SK-N-SH (cell line): ENCODE results near the gene ZC3H8. TPM values are rescaled to one million over a fixed set of nuclear protein-coding genes. Genes with fewer than 3 reads are reported as not detected.

Experiments
- CTCF ChIA-PET: fragments of 300-600, 350-600 bp; formaldehyde crosslinking; extraction: SDS; loops from one replicate; lab custom pipeline; 2021; lab: Yijun Ruan, JAX
- POLR2A ChIA-PET: fragments of 350-600 bp; sonication (Branson Sonifier 250); formaldehyde crosslinking; extraction: SDS; loops from one replicate; lab custom pipeline; 2020; ENCODE audit warnings: antibody characterized with exemption, inconsistent platforms; lab: Yijun Ruan, JAX
- DNase-seq: peaks from one replicate; pipeline ENCODE4 v3.0.0; 2012
- H2AFZ ChIP-seq: fragments of 200-600 bp; sonication (generic); 2 replicates; pipeline ENCODE4 v1.8.1; 2016; ENCODE audit warnings: antibody characterized with exemption, mild to moderate bottlenecking, low read depth
- H3F3A ChIP-seq: fragments of 200-600 bp; sonication (generic); replicated peaks from 2 replicates; pipeline ENCODE3; 2016; ENCODE audit warnings: antibody characterized with exemption, mild to moderate bottlenecking; ENCODE audit not compliant: insufficient read depth
- H3K27ac ChIP-seq, 2 experiments: fragments of 200-500 bp in 1 of 2; fragments of 200-600 bp in 1 of 2; sonication (Bioruptor generic) in 1 of 2; sonication (generic), shearing (Covaris generic) in 1 of 2; 2 replicates each; pipeline versions ENCODE4 v1.5.1 to v1.6.1; 2014 to 2016; ENCODE audit warnings: low read depth in 2 of 2, inconsistent platforms in 1 of 2, low read length in 1 of 2, mild to moderate bottlenecking in 1 of 2, mixed read lengths in 1 of 2
- H3K27me3 ChIP-seq: fragments of 200-600 bp; sonication (generic), shearing (Covaris generic); 2 replicates; pipeline ENCODE4 v1.6.1; 2016; ENCODE audit warnings: mixed run types; ENCODE audit not compliant: insufficient read depth
- H3K36me3 ChIP-seq, 2 experiments: fragments of 200-500 bp in 1 of 2; fragments of 200-600 bp in 1 of 2; sonication (Bioruptor generic) in 1 of 2; sonication (generic) in 1 of 2; replicated peaks in 1 of 2; 2 replicates each; pipeline versions ENCODE3 to v1.5.1; 2014 to 2016; ENCODE audit warnings: low read length in 1 of 2, mild to moderate bottlenecking in 1 of 2; ENCODE audit not compliant: insufficient read depth in 2 of 2, control insufficient read depth in 1 of 2
- H3K4me1 ChIP-seq, 2 experiments: fragments of 200-500 bp in 1 of 2; fragments of 200-600 bp in 1 of 2; sonication (Bioruptor generic) in 1 of 2; sonication (generic), shearing (Covaris generic) in 1 of 2; 2 replicates each; pipeline versions ENCODE4 v1.5.1 to v1.6.1; 2014 to 2016; ENCODE audit warnings: low read depth in 1 of 2, low read length in 1 of 2, mixed run types in 1 of 2; ENCODE audit not compliant: insufficient read depth in 2 of 2, control insufficient read depth in 1 of 2
- H3K4me2 ChIP-seq: fragments of 200-600 bp; sonication (generic), shearing (Covaris generic); 2 replicates; pipeline ENCODE4 v1.6.1; 2017; ENCODE audit warnings: mixed run types
- H3K4me3 ChIP-seq, 2 experiments: fragments of 200-500 bp in 1 of 2; fragments of 200-600 bp in 1 of 2; sonication (Bioruptor generic) in 1 of 2; sonication (generic), shearing (Covaris generic) in 1 of 2; 2 replicates each; pipeline versions ENCODE4 v1.5.1 to v1.8.1; 2014 to 2016; ENCODE audit warnings: low read depth in 2 of 2, inconsistent platforms in 1 of 2, low read length in 1 of 2, mild to moderate bottlenecking in 1 of 2, mixed read lengths in 1 of 2, moderate library complexity in 1 of 2
- H3K79me2 ChIP-seq: fragments of 200-600 bp; sonication (generic); 2 replicates; pipeline ENCODE4 v1.8.1; 2017; ENCODE audit warnings: mild to moderate bottlenecking; ENCODE audit not compliant: insufficient read depth
- H3K9ac ChIP-seq: fragments of 200-600 bp; sonication (generic); 2 replicates; pipeline ENCODE4 v1.6.1; 2017; ENCODE audit warnings: mixed run types
- H3K9me2 ChIP-seq: fragments of 200-600 bp; sonication (generic); 2 replicates; pipeline ENCODE4 v1.6.1; 2017; ENCODE audit warnings: mixed run types
- H3K9me3 ChIP-seq: fragments of 200-600 bp; sonication (generic); 2 replicates; pipeline ENCODE4 v1.6.1; 2017; ENCODE audit warnings: mixed run types, mild to moderate bottlenecking, moderate library complexity
- H4K20me1 ChIP-seq: fragments of 200-600 bp; sonication (generic); 2 replicates; pipeline ENCODE4 v1.6.1; 2017; ENCODE audit warnings: mild to moderate bottlenecking, mixed run types; ENCODE audit not compliant: insufficient read depth
- CHD2 ChIP-seq: fragments of 150-350 bp; IDR thresholded peaks from 2 replicates; pipeline ENCODE4 v1.6.1; 2018; ENCODE audit warnings: low read length; ENCODE audit not compliant: partially characterized antibody
- CTCF ChIP-seq: fragments of 200-600 bp; sonication (generic); IDR thresholded peaks from 2 replicates; pipeline ENCODE4 v1.6.1; 2017; ENCODE audit warnings: antibody characterized with exemption, mild to moderate bottlenecking, moderate library complexity
- EP300 ChIP-seq, 2 experiments: IDR thresholded peaks; 2 replicates each; pipeline versions ENCODE4 v1.4.0 to v1.6.1; 2012; ENCODE audit warnings: borderline replicate concordance in 1 of 2, low read depth in 1 of 2, low read length in 1 of 2
- FOXJ3 ChIP-seq: sonication (generic); formaldehyde crosslinking; IDR thresholded peaks from 2 replicates; pipeline ENCODE4 v1.5.1; 2020; ENCODE audit warnings: mild to moderate bottlenecking, missing genetic modification reagents
- FOXM1 ChIP-seq: IDR thresholded peaks from 2 replicates; pipeline ENCODE4 v1.4.0; 2012; ENCODE audit warnings: low read depth, mild to moderate bottlenecking
- GABPA ChIP-seq: IDR thresholded peaks from 2 replicates; pipeline ENCODE4 v1.4.0; 2012; ENCODE audit warnings: low read depth, mild to moderate bottlenecking
- GATA2 ChIP-seq: sonication (generic); formaldehyde crosslinking; IDR thresholded peaks from 2 replicates; pipeline ENCODE4 v1.5.0; 2020; ENCODE audit warnings: mild to moderate bottlenecking, missing genetic modification reagents
- JUND ChIP-seq: IDR thresholded peaks from 2 replicates; pipeline ENCODE4 v1.4.0; 2012
- NFIC ChIP-seq: IDR thresholded peaks from 2 replicates; pipeline ENCODE4 v1.4.0; 2012; ENCODE audit warnings: borderline replicate concordance
- PBX3 ChIP-seq: IDR thresholded peaks from 2 replicates; pipeline ENCODE4; 2012
- POLR2AphosphoS5 ChIP-seq: IDR thresholded peaks from 2 replicates; pipeline ENCODE4 v1.6.1; 2012; ENCODE audit warnings: low read depth, low read length
- RAD21 ChIP-seq: IDR thresholded peaks from 2 replicates; pipeline ENCODE4 v1.6.1; 2012; ENCODE audit warnings: mild to moderate bottlenecking, low read length
- RCOR1 ChIP-seq: fragments of 150-350 bp; IDR thresholded peaks from 2 replicates; pipeline ENCODE4 v1.6.1; 2017; ENCODE audit warnings: antibody characterized with exemption, low read length
- REST ChIP-seq: IDR thresholded peaks from 2 replicates; pipeline ENCODE4 v1.6.1; 2012; ENCODE audit warnings: mild to moderate bottlenecking, low read depth, low read length, moderate library complexity
- RXRA ChIP-seq: IDR thresholded peaks from 2 replicates; pipeline ENCODE4 v1.4.0; 2012; ENCODE audit warnings: low read depth, mild to moderate bottlenecking, borderline replicate concordance
- SIN3A ChIP-seq: IDR thresholded peaks from 2 replicates; pipeline ENCODE4 v1.6.1; 2012; ENCODE audit warnings: low read depth, mild to moderate bottlenecking, low read length, moderate library complexity, borderline replicate concordance
- WGBS: methylation state at CpG from one replicate; pipeline ENCODE4 v1.1.6; 2017; ENCODE audit warnings: low lambda C conversion rate; 5-methylcytosine and 5-hydroxymethylcytosine counted together
- polyA plus RNA-seq, 3 experiments: library from polyadenylated mRNA; depleted of rRNA; stranded (reverse); fragments of >200 nt; gene quantifications; 2 replicates each; pipeline ENCODE4 v1.2.3, GENCODE V29; 2012
- TF ChIP-seq, protein P1 (sequence below): IDR thresholded peaks from 2 replicates; pipeline ENCODE4 v1.4.0; 2012; ENCODE audit warnings: low read depth, borderline replicate concordance
- TF ChIP-seq, protein P2 (sequence below): fragments of 150-350 bp; IDR thresholded peaks from 2 replicates; pipeline ENCODE4 v1.6.1; 2016; ENCODE audit warnings: mild to moderate bottlenecking, low read depth, low read length

ZC3H8 gene
- polyA plus RNA-seq, 1 of the 3 experiments (the other 2 are of a cell fraction): 3.3 TPM

GRCh38 chr2:112187805-112188596 is 66.8 kb downstream of the ZC3H8 start:
- CTCF ChIA-PET: no interaction called here
- H3K79me2 ChIP-seq: no peaks in the 10 kb centered on the region
- H4K20me1 ChIP-seq: no peaks in the 10 kb centered on the region
- no peaks in the 10 kb centered on the region for H3K9me3 ChIP-seq
- TF ChIP-seq JUND (no peak), PBX3 (no peak), GATA2 (no peak), FOXJ3 (CRISPR knock-in tag) (no peak), REST (no peak), CTCF (no peak), RCOR1 (no peak), GABPA (no peak), RXRA (no peak), SIN3A (no peak), RAD21 (no peak), CHD2 (no peak), NFIC (no peak), POLR2AphosphoS5 (no peak), EP300 (IDR thresholded peaks at IDR 0.05; ENCODE audit: borderline replicate concordance in 1 of 2, low read depth in 1 of 2, low read length in 1 of 2) (no peak), FOXM1 (no peak)
- TF ChIP-seq, protein P1, sequence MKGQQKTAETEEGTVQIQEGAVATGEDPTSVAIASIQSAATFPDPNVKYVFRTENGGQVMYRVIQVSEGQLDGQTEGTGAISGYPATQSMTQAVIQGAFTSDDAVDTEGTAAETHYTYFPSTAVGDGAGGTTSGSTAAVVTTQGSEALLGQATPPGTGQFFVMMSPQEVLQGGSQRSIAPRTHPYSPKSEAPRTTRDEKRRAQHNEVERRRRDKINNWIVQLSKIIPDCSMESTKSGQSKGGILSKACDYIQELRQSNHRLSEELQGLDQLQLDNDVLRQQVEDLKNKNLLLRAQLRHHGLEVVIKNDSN: no peak
- TF ChIP-seq, protein P2, sequence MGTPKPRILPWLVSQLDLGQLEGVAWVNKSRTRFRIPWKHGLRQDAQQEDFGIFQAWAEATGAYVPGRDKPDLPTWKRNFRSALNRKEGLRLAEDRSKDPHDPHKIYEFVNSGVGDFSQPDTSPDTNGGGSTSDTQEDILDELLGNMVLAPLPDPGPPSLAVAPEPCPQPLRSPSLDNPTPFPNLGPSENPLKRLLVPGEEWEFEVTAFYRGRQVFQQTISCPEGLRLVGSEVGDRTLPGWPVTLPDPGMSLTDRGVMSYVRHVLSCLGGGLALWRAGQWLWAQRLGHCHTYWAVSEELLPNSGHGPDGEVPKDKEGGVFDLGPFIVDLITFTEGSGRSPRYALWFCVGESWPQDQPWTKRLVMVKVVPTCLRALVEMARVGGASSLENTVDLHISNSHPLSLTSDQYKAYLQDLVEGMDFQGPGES: no peak
- POLR2A ChIA-PET: no interaction called here
- H3K4me2 ChIP-seq: no peak overlapping the region
- no peak for DNase-seq
- no peak overlapping the region for H3K9ac ChIP-seq
- H3K36me3 ChIP-seq: no peaks in the 10 kb centered on the region
- 76% methylated on average over 9 of the region's 9 CpGs for WGBS
- no peak overlapping the region for H2AFZ ChIP-seq
- H3K27ac ChIP-seq: no peak overlapping the region
- no peaks in the 10 kb centered on the region for H3K9me2 ChIP-seq
- H3F3A ChIP-seq: no peaks in the 10 kb centered on the region
- H3K27me3 ChIP-seq: no peaks in the 10 kb centered on the region
- H3K4me1 ChIP-seq: no peaks in the 10 kb centered on the region
- H3K4me3 ChIP-seq: no peak overlapping the region
